Activated B cell treated with CpG ODN at 0.5 μM for 24 hours (primary cell): ENCODE results near the gene LRIG1. TPM values are rescaled to one million over a fixed set of nuclear protein-coding genes. Genes with fewer than 3 reads are reported as not detected.

Source experiments
- ATAC-seq: fragments of 200-7000 bp; cut with Tn5 transposase; one replicate; pipeline ENCODE4 v1.10.0; 2021; ENCODE audit warnings: low read depth, mild to moderate bottlenecking, moderate library complexity
- CTCF ChIA-PET: fragments of 350-600 bp; sonication (Branson Sonifier 250); formaldehyde crosslinking; loops from one replicate; lab custom pipeline; 2021; ENCODE audit warnings: antibody characterized with exemption; lab: Charles Lee
- POLR2A ChIA-PET: fragments of 350-600 bp; sonication (Branson Sonifier 250); formaldehyde crosslinking; loops from one replicate; lab custom pipeline; 2021; ENCODE audit warnings: antibody characterized with exemption; lab: Charles Lee
- DNase-seq: peaks from one replicate; pipeline ENCODE4 v3.0.0; 2022
- H3K27ac Mint-ChIP-seq: one replicate; pipeline ENCODE4 v1.8.0; 2020; ENCODE audit warnings: mixed read lengths
- H3K27me3 Mint-ChIP-seq: one replicate; pipeline ENCODE4 v1.8.0; 2021; ENCODE audit warnings: mixed read lengths
- H3K36me3 Mint-ChIP-seq: one replicate; pipeline ENCODE4 v1.8.0; 2021; ENCODE audit warnings: low read depth, mixed read lengths
- H3K4me1 Mint-ChIP-seq: one replicate; pipeline ENCODE4 v1.8.0; 2021; ENCODE audit warnings: mixed read lengths
- H3K4me3 Mint-ChIP-seq: one replicate; pipeline ENCODE4 v1.8.0; 2020; ENCODE audit warnings: mild to moderate bottlenecking, mixed read lengths
- H3K9me3 Mint-ChIP-seq: one replicate; pipeline ENCODE4 v1.8.0; 2020; ENCODE audit warnings: mixed read lengths
- intact Hi-C: fragments of 100-400 bp; cut with micrococcal nuclease; formaldehyde crosslinking; loops from one replicate; pipeline ENCODE4 v1.15.1; 2024
- total RNA-seq: library from RNA; stranded (reverse); gene quantifications from 2 replicates; pipeline ENCODE4 v1.2.3, GENCODE V29; 2022
- TF ChIP-seq, protein P1 (sequence below): fragments of 200-600 bp; IDR thresholded peaks from one replicate; pipeline ENCODE4 v1.8.0; 2022; ENCODE audit warnings: antibody characterized with exemption, mild to moderate bottlenecking

The LRIG1 gene
- total RNA-seq, 1 donor from 2014 or later, result 9.7 TPM

DNA sequence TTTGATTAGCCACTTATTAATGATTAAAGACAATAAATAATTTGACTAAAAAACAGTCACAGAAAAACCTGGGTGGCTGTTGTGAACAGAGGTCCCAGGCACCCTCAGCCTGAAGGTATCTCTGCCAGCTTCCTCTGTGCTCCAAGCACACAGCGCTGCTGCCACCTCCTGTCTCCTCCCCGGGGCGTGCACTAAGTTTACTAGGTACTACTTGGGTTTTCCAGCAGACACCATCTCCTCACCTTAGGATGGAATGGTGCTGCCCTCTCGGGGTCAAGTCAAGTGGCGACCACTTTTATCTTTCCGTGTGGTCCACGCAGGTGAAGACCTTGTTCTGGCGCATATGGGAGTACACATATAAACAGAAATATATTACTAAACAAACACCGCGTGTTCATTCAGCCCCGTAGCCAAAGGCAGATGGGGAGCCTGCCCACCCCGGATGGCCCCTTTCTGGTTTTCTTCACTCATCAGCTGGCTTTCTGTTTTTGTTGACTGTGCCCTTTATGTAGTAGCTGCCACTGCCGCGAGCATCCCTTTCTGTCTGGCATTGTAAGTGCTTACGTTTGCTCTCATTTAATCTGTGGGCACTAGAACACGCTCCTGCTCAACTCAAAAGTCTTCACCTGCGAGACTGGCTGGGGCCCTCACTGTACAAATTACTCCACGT is 128.0 kb downstream of the LRIG1 start:
- Mint-ChIP-seq H3K27me3 (no peaks in the 10 kb centered on the region), H3K27ac (no peak overlapping the region), H3K9me3 (no peaks in the 10 kb centered on the region), H3K4me3 (no peak overlapping the region), H3K36me3 (peaks cover 74% of the 10 kb centered on the region), H3K4me1 (no peaks in the 10 kb centered on the region)
- ChIA-PET CTCF (no interaction called here), POLR2A (no interaction called here)
- ATAC-seq (no peak), DNase-seq (no peak)
- TF ChIP-seq, protein P1, sequence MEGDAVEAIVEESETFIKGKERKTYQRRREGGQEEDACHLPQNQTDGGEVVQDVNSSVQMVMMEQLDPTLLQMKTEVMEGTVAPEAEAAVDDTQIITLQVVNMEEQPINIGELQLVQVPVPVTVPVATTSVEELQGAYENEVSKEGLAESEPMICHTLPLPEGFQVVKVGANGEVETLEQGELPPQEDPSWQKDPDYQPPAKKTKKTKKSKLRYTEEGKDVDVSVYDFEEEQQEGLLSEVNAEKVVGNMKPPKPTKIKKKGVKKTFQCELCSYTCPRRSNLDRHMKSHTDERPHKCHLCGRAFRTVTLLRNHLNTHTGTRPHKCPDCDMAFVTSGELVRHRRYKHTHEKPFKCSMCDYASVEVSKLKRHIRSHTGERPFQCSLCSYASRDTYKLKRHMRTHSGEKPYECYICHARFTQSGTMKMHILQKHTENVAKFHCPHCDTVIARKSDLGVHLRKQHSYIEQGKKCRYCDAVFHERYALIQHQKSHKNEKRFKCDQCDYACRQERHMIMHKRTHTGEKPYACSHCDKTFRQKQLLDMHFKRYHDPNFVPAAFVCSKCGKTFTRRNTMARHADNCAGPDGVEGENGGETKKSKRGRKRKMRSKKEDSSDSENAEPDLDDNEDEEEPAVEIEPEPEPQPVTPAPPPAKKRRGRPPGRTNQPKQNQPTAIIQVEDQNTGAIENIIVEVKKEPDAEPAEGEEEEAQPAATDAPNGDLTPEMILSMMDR, result no peak
- intact Hi-C loops, result loop anchor here (1.0 kb wide), 1 partner anchor 97 kb away; no protein-coding TSS in a partner anchor

DNA sequence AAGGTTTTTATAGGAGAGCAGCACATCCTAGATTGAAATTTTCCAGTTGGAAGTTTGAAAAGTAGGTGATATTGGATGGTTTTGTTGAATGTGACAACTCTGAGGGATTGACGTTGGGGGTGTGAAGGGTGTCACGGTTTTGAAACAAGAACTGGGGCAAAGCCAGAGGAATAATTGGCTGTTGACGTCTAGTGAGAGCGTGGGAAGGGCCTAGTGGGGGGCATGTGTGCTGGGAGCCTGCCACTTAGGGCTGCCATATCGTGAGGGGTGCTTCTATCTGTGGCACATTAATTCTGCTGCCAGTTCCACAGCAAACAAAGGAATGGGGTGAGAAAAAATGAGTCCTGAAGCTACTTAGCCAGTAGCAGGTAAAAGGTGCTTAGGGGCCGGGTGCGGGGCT is 129.4 kb downstream of the LRIG1 start:
- H3K27me3 Mint-ChIP-seq, result no peaks in the 10 kb centered on the region
- no peaks in the 10 kb centered on the region for H3K9me3 Mint-ChIP-seq
- no peak overlapping the region for H3K4me3 Mint-ChIP-seq
- CTCF ChIA-PET, result no interaction called here
- TF ChIP-seq, protein P1, result no peak
- no peak overlapping the region for H3K27ac Mint-ChIP-seq
- H3K36me3 Mint-ChIP-seq, result peaks cover 61% of the 10 kb centered on the region
- ATAC-seq, result no peak
- intact Hi-C loops, result no loop called here
- POLR2A ChIA-PET, result no interaction called here
- DNase-seq, result no peak
- H3K4me1 Mint-ChIP-seq, result no peaks in the 10 kb centered on the region

DNA sequence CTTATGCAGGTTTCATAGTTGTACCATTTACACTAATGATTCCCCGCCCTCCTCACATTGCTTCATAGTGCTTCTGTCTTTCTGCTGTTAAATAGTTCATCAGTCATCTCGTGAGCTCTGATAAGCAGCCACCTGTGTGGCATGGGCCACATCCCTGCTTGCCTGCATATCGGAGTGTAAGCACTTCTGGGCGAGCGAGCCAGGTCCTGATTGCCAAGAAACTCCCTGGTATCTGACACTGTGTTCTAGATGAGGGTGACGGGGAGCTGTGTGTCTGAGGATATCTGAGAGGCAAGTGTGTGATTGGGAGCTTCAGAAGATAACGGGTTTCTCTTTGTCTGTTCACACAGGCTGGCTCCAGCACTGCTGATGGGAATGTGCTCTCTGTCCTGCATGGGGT is 130.6 kb downstream of the LRIG1 start:
- DNase-seq (no peak), ATAC-seq (no peak)
- H3K27me3 Mint-ChIP-seq, result no peaks in the 10 kb centered on the region
- no peak overlapping the region for H3K27ac Mint-ChIP-seq
- TF ChIP-seq, protein P1, result no peak
- H3K9me3 Mint-ChIP-seq, result no peaks in the 10 kb centered on the region
- intact Hi-C loops, result no loop called here
- peaks cover 53% of the 10 kb centered on the region for H3K36me3 Mint-ChIP-seq
- CTCF ChIA-PET, result no interaction called here
- H3K4me3 Mint-ChIP-seq, result no peak overlapping the region
- no peaks in the 10 kb centered on the region for H3K4me1 Mint-ChIP-seq
- POLR2A ChIA-PET, result no interaction called here

DNA sequence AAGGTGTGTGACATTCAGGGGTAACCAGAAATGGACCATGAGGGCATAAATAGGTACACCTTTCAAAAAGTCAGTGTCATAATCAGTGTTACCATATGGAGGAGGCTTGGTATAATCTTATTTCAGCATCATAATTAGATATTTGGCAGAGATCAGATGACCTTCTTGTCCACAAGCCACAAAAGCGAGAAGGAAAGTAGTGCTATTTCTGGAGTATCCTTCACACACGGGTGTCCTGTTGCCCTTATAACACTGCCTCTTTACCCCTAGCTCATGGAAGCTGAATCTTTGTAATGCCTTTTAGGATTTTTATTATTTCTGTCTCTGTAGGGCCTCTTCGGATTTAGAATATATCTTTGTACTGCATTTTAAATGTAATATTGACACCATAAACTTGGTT is 132.8 kb downstream of the LRIG1 start:
- H3K36me3 Mint-ChIP-seq, result peaks cover 38% of the 10 kb centered on the region
- DNase-seq (no peak), ATAC-seq (no peak)
- H3K4me3 Mint-ChIP-seq, result no peak overlapping the region
- no peaks in the 10 kb centered on the region for H3K4me1 Mint-ChIP-seq
- H3K9me3 Mint-ChIP-seq, result no peaks in the 10 kb centered on the region
- intact Hi-C loops, result no loop called here
- no peak overlapping the region for H3K27ac Mint-ChIP-seq
- ChIA-PET CTCF (no interaction called here), POLR2A (no interaction called here)
- TF ChIP-seq, protein P1, result no peak
- no peaks in the 10 kb centered on the region for H3K27me3 Mint-ChIP-seq

DNA sequence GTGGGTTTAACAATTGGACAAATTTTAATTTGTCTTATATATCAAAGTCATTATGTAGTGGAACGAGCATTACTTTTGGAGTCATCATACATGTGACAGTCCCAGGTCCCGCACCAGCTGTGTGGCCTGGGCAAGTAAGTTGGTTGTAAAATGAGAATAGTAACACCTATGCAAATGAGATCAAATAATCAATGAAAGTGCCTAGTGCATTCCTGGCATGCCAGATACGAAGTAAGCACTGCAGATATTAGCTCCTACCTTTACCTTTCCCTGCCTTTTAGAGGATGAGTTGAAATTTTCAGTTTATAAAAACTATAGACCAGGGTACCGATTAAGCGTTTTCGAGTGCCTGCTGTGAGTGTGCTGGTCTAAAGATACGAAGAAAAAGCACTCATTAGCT is 134.1 kb downstream of the LRIG1 start:
- no peaks in the 10 kb centered on the region for H3K4me1 Mint-ChIP-seq
- no peaks in the 10 kb centered on the region for H3K27me3 Mint-ChIP-seq
- CTCF ChIA-PET, result no interaction called here
- DNase-seq (no peak), ATAC-seq (no peak)
- POLR2A ChIA-PET, result no interaction called here
- H3K27ac Mint-ChIP-seq, result no peak overlapping the region
- intact Hi-C loops, result no loop called here
- H3K4me3 Mint-ChIP-seq, result no peak overlapping the region
- TF ChIP-seq, protein P1, result no peak
- H3K36me3 Mint-ChIP-seq, result peaks cover 37% of the 10 kb centered on the region
- H3K9me3 Mint-ChIP-seq, result no peaks in the 10 kb centered on the region
